K562 (cell line): ENCODE results near the gene BPHL. TPM values are rescaled to one million over a fixed set of nuclear protein-coding genes. Genes with fewer than 3 reads are reported as not detected.

ENCODE experiments used
- ARID1B ChIP-seq: fragments of 450-650 bp; IDR thresholded peaks from 2 replicates; pipeline ENCODE4 v1.6.1; 2016; ENCODE audit warnings: antibody characterized with exemption, mild to moderate bottlenecking, inconsistent platforms
- ATF1 ChIP-seq, 2 experiments: fragments of 450-650 bp in 1 of 2; IDR thresholded peaks; 2 replicates each; pipeline ENCODE4 v1.6.1; 2016; ENCODE audit warnings: missing compliant biosample characterization in 1 of 2, missing genetic modification characterization in 1 of 2
- EHMT2 ChIP-seq: fragments of 450-650 bp; IDR thresholded peaks from 2 replicates; pipeline ENCODE4 v1.6.1; 2018; ENCODE audit warnings: antibody characterized with exemption
- ERF ChIP-seq: fragments of 450-650 bp; formaldehyde crosslinking; IDR thresholded peaks from 2 replicates; pipeline ENCODE4 v1.4.0; 2020; ENCODE audit warnings: mild to moderate bottlenecking, mixed read lengths
- GABPB2 ChIP-seq: fragments of 250-450 bp; sonication (Bioruptor Pico); conservative IDR thresholded peaks from 2 replicates; pipeline ENCODE4 v1.5.1; 2021; ENCODE audit warnings: mild to moderate bottlenecking
- GTF2F1 ChIP-seq: IDR thresholded peaks from 2 replicates; pipeline ENCODE4 v1.6.1; 2011; ENCODE audit warnings: low read depth, low read length, improper control_type of control experiment
- MCM3 ChIP-seq: fragments of 450-650 bp; IDR thresholded peaks from 2 replicates; pipeline ENCODE4 v1.6.1; 2016
- MYC ChIP-seq, 2 experiments: fragments of 250-450 bp in 1 of 2; sonication (Bioruptor Pico) in 1 of 2; IDR thresholded peaks; 2 replicates each; pipeline versions ENCODE4 v1.5.1 to v1.6.1; 2012 to 2021; ENCODE audit warnings: low read depth in 2 of 2, borderline replicate concordance in 1 of 2, improper control_type of control experiment in 1 of 2, low read length in 1 of 2, mild to moderate bottlenecking in 1 of 2, moderate library complexity in 1 of 2
- RBFOX2 ChIP-seq: fragments of 200-400 bp; formaldehyde crosslinking; IDR thresholded peaks from 2 replicates; pipeline ENCODE4 v1.6.1; 2017; ENCODE audit warnings: low read depth, mild to moderate bottlenecking, low read length, moderate library complexity
- RBM15 ChIP-seq: fragments of 200-400 bp; formaldehyde crosslinking; IDR thresholded peaks from 2 replicates; pipeline ENCODE4 v1.6.1; 2018; ENCODE audit warnings: mild to moderate bottlenecking, low read length, moderate library complexity; ENCODE audit not compliant: insufficient read depth
- SIRT6 ChIP-seq: IDR thresholded peaks from one replicate; pipeline ENCODE4 v1.6.1; 2012; ENCODE audit warnings: low read depth, mild to moderate bottlenecking, control low read depth, inconsistent platforms, low read length, moderate library complexity
- ZC3H11A ChIP-seq: IDR thresholded peaks from 2 replicates; pipeline ENCODE4 v1.6.1; 2012; ENCODE audit warnings: low read depth, low read length, improper control_type of control experiment
- ZC3H8 ChIP-seq: fragments of 450-650 bp; IDR thresholded peaks from 2 replicates; pipeline ENCODE4 v1.6.1; 2017
- ZNF263 ChIP-seq: sonication (generic); formaldehyde crosslinking; IDR thresholded peaks from 2 replicates; pipeline ENCODE4 v1.8.0; 2022; ENCODE audit warnings: mild to moderate bottlenecking, missing genetic modification reagents, borderline replicate concordance
- ZNF444 ChIP-seq: fragments of 250-450 bp; sonication (Bioruptor Pico); IDR thresholded peaks from 2 replicates; pipeline ENCODE4 v1.4.0; 2020; ENCODE audit warnings: mild to moderate bottlenecking, moderate library complexity
- ZNF551 ChIP-seq: fragments of 250-450 bp; sonication (Bioruptor Pico); IDR thresholded peaks from 2 replicates; pipeline ENCODE4 v1.5.0; 2021; ENCODE audit warnings: mild to moderate bottlenecking, moderate library complexity
- polyA plus RNA-seq, 8 experiments: library from polyadenylated mRNA; depleted of rRNA in 4 of 8; stranded (reverse) in 5 of 8; unstranded in 3 of 8; fragments of >200 nt; fragmentation: Nextera tagmentation in 2 of 8; fragmentation: Illumina TruSeq in 1 of 8; extraction: Ambion mirVana in 2 of 8; extraction: Trizol in 1 of 8; gene quantifications; 2 replicates each; pipeline versions ENCODE4 v1.2.1 to v1.2.3, GENCODE V29; 2011 to 2014; ENCODE audit warnings: inconsistent platforms in 1 of 8, missing spikeins in 1 of 8
- total RNA-seq, 7 experiments: library from RNA; depleted of rRNA in 6 of 7; stranded (reverse); fragments of >200 nt in 6 of 7; fragmentation: Illumina TruSeq in 2 of 7; extraction: Trizol in 2 of 7; gene quantifications; 2 replicates each; pipeline versions ENCODE4 v1.2.1 to v1.2.3, GENCODE V29; 2011 to 2021; ENCODE audit warnings: low replicate concordance in 1 of 7
- TF ChIP-seq, protein P1 (sequence below), 2 experiments: fragments of 450-650 bp; IDR thresholded peaks; 2 replicates each; pipeline ENCODE4 v1.6.1; 2016; ENCODE audit warnings: mild to moderate bottlenecking in 2 of 2, borderline replicate concordance in 1 of 2, low read depth in 1 of 2, moderate library complexity in 1 of 2
- TF ChIP-seq, protein P2 (sequence below): fragments of 250-450 bp; sonication (Bioruptor Pico); IDR thresholded peaks from 2 replicates; pipeline ENCODE4 v1.5.0; 2021
- TF ChIP-seq, protein P3 (sequence below): IDR thresholded peaks from 2 replicates; pipeline ENCODE4 v1.6.1; 2011; ENCODE audit not compliant: insufficient read length; ENCODE audit errors: extremely low read depth

The BPHL gene
- total and polyA plus RNA-seq, 9 of the 15 experiments (the other 6 are each of a cell fraction or from before 2014, with no cell fraction given): 3.5 to 17.4 (median 8.2) TPM

DNA sequence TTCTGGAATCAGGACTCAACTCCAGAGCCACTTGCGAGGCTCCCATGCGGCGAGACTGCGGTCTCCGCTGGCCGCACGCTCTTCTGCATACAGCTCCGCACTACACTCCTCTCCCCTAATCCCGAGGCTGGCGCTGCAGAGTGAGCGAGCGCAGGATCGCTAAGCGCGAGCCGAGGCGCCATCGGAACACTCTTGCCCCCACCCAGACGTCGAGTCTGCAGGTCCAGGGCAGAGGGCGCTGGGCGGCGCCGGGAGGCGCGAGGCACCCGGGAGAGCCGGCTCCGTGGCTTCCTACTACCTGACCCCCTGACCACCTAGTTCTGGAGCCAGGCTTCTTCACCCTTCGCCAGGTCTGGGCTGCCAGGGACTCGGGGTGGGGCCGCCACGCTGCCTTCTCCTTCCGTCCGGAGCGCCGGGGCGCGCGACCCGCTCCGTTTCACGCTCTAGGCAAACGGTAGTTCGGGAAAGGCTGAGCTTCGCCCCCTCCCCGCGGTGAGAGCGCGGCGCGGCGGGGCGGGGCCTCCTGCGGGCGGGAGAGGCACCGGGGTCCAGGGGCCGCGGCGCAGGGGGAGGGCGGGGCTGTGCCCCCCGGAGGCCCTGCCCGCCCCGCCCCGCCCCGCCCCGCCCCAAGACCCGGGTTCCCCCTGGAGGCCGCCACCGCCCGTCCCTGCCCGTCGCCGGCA, 44.2 kb downstream of the BPHL start (continued):
- TF ChIP-seq, protein P1, sequence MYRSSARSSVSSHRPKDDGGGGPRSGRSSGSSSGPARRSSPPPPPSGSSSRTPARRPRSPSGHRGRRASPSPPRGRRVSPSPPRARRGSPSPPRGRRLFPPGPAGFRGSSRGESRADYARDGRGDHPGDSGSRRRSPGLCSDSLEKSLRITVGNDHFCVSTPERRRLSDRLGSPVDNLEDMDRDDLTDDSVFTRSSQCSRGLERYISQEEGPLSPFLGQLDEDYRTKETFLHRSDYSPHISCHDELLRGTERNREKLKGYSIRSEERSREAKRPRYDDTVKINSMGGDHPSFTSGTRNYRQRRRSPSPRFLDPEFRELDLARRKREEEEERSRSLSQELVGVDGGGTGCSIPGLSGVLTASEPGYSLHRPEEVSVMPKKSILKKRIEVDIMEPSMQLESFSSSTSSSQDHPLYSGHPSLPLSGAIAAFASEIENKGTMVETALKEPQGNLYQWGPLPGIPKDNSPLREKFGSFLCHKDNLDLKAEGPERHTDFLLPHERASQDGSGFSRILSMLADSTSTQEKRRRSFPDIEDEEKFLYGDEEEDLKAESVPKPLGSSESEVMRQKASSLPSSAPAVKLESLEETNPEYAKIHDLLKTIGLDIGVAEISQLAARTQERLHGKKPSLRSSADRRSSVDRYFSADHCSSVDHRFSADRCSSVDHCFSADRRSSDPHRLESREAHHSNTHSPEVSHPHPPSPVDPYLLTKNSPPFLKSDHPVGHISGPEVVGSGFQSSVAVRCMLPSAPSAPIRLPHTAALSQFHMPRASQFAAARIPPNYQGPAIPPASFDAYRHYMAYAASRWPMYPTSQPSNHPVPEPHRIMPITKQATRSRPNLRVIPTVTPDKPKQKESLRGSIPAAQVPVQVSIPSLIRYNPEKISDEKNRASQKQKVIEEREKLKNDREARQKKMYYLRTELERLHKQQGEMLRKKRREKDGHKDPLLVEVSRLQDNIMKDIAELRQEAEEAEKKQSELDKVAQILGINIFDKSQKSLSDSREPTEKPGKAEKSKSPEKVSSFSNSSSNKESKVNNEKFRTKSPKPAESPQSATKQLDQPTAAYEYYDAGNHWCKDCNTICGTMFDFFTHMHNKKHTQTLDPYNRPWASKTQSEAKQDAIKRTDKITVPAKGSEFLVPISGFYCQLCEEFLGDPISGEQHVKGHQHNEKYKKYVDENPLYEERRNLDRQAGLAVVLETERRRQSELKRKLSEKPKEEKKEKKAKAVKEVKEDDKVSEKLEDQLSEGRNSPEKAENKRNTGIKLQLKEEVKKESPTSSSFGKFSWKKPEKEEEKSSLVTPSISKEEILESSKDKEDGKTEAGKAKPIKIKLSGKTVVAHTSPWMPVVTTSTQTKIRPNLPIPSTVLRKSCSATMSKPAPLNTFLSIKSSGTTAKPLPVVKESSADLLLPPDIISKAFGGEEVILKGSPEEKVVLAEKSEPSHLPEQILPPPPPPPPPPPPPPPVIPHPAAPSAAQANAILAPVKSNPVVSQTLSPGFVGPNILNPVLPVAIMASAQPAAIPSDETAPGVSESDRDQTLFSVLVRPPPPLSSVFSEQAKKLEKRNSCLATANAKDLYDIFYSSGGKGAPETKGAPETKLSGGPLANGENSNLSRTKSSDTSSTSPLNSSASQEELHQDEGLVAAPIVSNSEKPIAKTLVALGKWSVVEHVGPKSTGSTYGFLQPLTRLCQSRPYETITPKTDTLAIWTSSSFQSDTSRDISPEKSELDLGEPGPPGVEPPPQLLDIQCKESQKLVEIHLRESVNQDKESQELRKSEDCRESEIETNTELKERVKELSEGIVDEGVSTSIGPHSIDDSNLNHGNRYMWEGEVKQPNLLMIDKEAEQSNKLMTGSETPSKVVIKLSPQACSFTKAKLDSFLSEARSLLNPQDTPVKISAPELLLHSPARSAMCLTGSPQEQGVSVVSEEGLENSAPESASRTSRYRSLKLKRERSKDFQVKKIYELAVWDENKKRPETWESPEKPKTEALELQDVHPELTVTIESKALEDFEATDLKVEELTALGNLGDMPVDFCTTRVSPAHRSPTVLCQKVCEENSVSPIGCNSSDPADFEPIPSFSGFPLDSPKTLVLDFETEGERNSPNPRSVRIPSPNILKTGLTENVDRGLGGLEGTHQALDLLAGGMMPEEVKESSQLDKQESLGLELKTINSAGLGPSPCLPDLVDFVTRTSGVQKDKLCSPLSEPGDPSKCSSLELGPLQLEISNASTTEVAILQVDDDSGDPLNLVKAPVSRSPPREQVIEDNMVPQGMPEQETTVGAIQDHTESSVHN (IDR thresholded peaks at IDR 0.05; ENCODE audit: borderline replicate concordance in 1 of 2, low read depth in 1 of 2): no peak
- TF ChIP-seq ZC3H11A (no peak), ZNF551 (CRISPR knock-in tag) (no peak), SIRT6 (no peak), ERF (CRISPR knock-in tag) (peak; percentile 98), MYC (IDR thresholded peaks at IDR 0.05; ENCODE audit: low read depth, low read length) (peak; percentile 81), MYC (CRISPR knock-in tag; IDR thresholded peaks at IDR 0.05; ENCODE audit: borderline replicate concordance, low read depth) (peak; percentile 96), EHMT2 (no peak), GABPB2 (CRISPR knock-in tag) (0 out of 2 replicates have a peak, but pooled peaks have one; percentile 13), GTF2F1 (peak; percentile 81; the same call in 1 of the 2 replicates), ZNF263 (CRISPR knock-in tag) (peak; percentile 54), RBM15 (no peak), ATF1 (CRISPR knock-in tag; IDR thresholded peaks at IDR 0.05) (no peak), ATF1 (tag; IDR thresholded peaks at IDR 0.05) (peak; percentile 50; the same call in 1 of the 2 replicates), ZNF444 (CRISPR knock-in tag) (no peak), ARID1B (peak; percentile 18), MCM3 (no peak), RBFOX2 (peak; percentile 95), ZC3H8 (no peak)
- TF ChIP-seq, protein P2, sequence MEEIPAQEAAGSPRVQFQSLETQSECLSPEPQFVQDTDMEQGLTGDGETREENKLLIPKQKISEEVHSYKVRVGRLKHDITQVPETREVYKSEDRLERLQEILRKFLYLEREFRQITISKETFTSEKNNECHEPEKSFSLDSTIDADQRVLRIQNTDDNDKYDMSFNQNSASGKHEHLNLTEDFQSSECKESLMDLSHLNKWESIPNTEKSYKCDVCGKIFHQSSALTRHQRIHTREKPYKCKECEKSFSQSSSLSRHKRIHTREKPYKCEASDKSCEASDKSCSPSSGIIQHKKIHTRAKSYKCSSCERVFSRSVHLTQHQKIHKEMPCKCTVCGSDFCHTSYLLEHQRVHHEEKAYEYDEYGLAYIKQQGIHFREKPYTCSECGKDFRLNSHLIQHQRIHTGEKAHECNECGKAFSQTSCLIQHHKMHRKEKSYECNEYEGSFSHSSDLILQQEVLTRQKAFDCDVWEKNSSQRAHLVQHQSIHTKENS (CRISPR knock-in tag): no peak
- TF ChIP-seq, protein P3, sequence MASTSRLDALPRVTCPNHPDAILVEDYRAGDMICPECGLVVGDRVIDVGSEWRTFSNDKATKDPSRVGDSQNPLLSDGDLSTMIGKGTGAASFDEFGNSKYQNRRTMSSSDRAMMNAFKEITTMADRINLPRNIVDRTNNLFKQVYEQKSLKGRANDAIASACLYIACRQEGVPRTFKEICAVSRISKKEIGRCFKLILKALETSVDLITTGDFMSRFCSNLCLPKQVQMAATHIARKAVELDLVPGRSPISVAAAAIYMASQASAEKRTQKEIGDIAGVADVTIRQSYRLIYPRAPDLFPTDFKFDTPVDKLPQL: no peak
